DMS 273 (cell line): Measurements from ENCODE around the gene THAP3.
"Not testable (repeated sequence)": the region's sequence is repeated elsewhere in the genome, so short reads cannot be mapped to it uniquely, and the experiment has no call there.

Experiments
- DNase-seq: peaks from one replicate; lab custom pipeline; 2025; ENCODE audit not compliant: unreplicated experiment; lab: John Stamatoyannopoulos, UW

THAP3 gene

DNA sequence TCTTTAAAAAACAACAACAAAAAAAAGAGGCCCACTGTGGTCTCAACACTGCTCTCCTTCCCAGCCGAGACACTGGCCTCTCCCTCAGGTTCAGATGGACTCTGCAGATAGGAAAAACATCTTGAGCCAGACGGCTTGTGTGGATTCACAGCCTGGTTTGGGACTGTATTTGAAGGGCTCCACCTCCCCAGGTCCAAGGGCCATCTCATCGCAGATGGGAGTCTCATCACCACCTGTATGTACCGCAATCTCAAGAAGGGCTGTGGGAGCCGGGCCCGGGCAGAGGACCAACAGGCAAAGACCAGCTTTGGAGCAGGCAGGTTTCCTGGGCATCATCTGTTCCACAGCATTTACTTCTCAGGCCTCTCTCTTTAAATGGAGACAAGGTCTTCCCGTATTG is 34.6 kb upstream of the THAP3 start:
- DNase-seq = no peak

DNA sequence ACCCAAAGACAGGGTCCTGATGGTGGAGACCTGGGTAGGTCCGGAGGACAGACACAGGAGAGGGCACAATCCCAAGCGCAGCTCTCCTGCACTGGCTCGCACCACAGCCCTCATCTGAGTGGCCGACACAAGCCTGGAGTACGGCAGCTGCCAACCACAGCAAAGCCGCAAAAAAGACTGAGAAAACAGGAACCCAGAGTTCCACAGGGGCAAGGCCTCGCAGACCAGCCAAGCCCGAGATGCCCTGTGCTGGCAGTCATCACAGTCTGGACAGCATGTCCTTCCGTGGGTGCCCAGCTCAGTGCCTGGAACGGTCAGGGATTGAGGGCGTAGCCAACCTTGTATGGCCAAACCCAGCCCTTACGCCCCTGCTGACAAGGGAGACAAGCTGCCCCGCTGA is 33.4 kb upstream of the THAP3 start:
- DNase-seq = no peak

DNA sequence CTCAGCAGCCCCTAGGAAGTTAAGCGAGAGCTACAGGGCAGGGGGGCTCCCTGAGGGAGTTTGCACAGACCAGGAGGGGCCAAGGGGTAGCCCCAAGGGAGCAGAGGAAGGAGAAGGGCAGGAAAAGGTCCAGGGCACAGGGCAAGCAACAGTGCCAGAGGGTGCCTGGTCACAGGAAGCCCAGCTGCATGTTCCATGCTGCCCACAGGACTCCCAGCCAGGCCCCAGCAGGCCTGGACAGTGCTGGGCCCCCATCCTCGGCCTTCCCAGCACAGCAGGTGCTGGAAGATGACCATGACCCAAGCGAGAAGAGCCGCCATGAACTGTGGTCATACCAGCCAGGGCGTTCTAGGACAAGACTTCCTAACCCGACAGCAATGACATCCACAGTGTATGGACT is 33.0 kb upstream of the THAP3 start:
- no peak for DNase-seq

DNA sequence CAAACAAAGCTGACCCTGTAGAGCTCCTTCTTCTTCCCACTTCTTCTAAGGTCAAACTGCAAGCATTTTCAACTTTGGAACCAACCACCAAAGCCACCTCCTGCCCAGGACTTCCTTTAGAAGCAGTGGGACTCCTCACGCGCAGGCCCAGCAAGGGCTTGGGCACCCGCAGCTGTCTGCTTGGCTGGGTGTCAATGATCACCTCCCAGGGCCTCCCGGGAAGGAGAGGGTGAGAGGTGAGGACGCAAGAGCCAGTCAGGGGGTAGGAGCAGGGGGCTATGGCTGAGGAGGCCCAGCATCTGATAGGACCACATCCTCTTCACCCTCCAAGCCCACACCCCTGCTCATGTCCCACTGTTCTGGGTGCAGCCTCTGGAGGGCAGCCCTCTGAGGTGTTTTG is 32.2 kb upstream of the THAP3 start:
- peak; percentile 38 for DNase-seq

DNA sequence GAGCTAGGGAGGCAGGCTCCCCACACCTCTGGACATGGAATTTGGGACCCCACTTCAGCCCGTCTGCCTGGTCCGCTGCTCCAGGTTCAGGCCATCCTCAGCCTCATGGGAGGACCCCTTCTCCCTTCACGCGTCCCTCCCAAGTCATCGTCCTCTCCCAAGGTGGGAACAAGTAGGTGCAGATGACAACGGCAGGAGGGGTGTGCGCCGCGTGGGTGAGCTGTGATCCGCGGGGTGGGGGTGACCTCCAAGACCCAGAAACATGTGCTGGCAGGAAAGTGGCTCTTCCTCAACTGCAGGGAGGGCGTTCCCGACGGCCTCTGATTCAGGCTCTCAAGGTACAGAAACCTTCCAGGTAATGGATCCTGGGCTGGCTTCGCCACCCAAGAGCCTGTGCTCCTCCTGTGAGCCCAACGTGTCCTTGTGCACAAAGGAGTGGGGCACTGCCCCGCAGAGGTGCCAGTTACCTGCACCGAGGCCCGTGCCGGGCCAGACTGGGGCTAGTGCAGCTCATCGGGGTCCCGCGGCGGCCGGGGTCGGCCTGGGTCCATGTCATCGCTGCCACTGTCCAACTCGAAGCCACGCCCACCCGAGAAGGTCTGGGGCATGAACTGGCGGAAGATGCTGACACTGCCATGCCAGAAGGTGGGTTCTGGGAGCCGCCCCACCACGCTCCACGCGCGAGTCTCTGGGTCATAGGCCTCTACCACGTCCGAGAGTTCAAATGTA is 31.6 kb upstream of the THAP3 start:
- DNase-seq = no peak

DNA sequence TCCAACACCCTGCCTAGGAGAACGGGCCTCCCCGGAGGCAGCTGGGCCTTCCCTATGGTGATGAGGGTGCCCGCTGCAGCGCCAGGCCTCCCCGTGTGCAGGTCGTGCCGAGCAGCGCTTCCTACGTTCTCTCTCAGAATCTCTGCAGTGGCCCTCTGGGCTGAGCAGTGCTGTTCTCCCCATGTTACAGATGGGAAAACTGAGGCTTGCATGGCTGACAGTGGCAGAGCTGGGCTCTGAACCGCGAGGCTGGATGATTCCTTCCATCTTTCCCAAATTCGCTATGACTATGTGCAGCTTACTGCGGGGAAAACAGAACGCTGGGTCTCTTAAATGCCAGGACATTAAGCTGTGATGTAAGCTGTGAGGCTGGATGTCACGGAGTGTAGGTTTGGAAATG is 30.9 kb upstream of the THAP3 start:
- no peak for DNase-seq

DNA sequence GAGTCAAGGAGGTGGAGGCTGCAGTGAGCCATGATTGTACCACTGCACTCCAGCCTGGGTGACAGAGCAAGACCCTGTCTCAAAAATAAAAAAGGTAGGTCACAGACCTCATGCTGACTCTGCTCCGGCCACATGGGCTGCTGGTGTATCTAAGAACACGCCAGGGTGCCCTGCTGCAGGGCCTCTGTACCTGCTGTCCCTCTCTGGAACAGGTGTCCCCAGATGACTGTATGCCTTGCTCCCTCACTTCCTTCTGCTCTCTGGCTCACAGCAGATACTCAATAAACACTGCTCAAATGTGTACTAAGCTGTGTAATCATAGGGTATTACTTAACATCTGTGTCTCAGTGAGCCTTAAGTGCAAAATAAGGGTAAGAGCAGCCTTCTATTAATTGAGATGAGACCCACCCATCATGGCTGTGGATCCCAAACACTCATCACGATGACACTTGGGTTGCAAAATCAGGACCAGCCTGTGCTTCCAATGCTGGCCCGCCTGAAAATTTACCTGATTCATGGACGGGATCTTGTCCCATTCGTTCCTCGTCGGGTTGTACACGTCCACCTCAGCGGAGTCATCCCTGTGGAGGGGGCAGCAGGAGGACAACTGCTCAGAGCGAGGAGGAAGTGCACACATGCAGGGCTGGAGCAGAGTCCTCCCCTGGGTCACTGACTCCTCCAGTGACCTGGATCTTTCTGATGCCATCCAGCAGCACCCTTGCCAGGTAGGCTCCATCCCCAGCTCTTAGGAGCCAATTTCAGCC is 29.5 kb upstream of the THAP3 start:
- no peak for DNase-seq

DNA sequence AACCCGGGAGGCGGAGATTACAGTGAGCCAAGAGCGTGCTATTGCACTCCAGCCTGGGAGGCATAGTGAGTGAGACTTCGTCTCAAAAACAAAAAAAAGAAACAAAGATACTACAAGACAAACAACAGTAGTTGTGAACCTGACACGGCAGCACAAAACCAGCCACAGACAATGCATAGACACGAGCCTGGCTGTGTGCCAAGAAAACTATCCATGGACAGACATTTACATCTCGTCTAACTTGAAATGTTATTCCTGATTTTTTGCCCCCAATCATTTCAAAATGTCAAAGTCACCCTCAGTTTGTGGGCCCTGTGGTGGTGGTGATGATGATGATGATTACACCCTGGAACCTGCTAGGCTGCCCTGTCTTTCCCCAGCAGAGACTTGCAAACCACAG is 28.3 kb upstream of the THAP3 start:
- no peak for DNase-seq

DNA sequence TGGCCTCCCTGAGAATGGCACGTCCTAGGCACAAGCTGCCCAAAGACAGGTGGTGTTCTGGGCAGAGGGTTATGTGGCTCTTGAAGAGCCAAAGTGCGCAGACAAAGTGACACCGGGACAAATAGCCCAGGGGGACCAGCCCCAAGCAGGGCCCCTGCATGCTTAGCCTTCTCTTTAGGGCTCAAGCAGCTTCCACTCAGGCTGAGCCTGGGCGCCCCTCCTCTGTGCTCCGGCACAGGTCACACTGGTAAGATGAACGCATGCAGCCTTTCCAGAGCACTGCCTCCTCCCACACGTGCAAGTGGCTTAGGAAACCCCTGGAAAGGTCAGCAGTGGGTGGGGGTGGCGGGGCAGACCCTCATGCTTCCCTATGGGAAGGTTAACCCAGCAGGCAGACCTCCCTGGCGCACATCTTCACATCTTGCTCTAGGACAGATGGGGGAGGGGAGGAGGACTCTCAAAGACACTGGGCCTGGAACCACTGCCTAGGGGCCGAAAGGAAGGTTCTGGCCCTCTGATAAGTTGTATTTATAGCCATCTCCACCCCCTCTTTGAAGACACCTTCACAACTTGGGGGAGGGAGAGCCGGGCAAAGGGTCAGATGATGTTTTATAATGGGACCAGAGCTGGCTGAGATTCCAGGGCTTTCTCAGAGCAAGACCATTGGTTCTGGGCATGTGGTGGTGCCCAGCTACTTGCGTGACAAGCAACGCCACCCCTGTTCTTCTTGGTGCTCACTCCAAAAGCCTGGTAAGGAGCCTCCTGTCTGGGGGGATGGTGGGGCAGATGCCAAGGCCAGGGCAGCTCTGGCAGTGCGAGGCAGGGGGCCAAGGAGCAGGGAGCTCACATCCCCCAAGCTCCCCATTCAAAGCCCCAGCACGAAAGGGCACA is 27.5 kb upstream of the THAP3 start:
- no peak for DNase-seq

DNA sequence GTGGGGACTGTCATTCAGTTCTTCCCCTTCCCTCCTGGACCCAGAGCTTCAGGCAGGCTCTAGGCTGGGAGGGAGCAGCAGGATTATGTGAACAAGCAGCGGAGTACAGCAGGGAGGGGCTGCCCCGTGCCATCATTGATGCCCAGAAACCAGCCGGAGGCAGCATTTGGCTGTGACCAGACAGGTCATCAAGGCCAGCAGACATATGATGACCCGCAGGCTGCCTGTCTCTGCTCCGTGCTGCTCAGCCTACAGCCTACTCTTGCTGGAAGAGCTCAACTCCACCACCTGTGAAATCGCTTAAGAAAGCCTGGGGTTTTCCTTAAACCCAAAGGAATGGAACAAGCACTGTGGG is 26.9 kb upstream of the THAP3 start:
- no peak for DNase-seq

DNA sequence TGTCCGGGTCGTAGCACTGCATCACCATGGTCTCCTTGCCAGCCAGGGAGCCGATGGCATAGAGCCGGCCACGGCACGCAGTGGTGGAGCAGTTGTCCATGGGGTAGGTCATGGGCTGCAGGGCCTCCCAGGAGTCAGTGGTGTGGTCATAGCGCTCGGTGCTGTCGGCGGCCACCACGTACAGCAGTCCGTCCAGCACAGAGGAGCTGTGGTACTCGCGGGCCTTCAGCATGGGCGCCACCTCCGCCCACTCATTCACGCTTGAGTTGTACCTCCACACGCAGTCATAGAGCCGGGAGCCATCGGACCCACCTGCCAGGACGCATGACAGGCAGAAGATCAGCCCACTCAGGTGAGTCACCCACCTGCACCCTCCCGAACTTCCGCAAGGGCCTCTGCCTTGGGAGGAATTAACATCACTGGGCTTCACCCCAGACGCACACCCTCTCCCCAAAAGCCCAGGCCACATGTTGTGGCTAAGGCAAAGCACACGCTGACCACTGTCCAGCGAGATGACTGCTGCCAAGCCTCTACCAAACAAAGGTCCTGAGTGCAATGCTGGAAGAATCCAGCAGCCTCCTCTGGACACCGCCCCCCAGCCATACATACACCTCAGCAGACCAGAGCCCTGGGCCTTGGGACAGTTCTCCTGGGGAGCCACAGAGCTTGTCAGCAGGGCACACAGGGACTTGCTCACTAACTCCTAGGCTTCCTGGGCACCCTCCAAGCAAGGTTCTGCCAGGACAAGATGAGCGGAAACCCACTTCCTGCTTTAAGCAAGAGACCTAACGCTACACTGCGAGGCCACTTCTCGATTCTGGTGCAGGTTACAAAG is 25.3 kb upstream of the THAP3 start:
- DNase-seq = no peak

DNA sequence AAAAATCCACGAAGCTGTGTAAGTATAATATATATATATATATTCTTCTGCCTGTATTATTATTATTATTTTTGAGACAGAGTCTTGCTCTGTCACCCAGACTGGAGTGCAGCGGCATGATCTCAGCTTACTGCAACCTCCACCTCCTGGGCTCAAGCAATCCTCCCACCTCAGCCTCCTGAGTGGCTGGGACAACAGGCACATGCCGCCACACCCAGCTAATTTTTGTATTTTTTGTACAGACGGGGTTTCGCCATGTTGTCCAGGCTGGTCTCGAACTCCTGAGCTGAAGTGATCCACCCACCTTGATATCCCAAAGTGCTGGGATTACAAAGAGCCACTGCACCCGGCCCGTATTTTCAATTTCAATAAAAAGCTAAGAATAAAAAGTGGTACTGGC is 24.7 kb upstream of the THAP3 start:
- DNase-seq = not testable (repeated sequence)

DNA sequence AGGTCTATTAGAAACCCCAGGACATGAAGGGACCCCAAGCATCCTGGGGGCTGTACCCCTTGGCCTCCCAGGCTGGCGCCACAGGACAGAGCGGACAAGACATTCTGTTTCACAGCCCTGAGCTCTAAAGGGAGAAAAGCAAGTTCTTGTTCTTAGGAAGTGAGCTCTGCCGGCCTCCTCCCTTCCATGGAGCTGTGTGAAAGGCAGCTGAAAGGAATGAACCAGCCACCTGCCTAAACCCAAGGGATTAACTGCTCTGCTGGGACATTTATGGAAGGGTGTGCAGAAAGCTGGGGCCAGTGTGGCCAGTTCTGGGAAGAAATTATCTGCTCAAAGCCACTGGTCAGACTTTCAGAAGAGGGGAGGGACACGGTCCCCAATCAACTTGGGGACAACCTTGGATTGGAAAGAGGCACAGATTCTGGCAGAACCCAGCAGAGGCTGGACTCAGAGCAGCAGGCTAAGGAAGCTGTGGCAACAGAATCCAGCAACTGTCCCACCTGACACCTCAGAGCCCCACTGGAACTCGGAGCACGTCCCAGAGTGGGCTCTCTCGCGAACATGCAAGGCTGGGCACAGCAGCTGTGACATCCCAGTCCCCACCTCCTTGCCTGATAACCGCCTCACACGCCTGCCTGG is 24.1 kb upstream of the THAP3 start:
- DNase-seq = no peak

DNA sequence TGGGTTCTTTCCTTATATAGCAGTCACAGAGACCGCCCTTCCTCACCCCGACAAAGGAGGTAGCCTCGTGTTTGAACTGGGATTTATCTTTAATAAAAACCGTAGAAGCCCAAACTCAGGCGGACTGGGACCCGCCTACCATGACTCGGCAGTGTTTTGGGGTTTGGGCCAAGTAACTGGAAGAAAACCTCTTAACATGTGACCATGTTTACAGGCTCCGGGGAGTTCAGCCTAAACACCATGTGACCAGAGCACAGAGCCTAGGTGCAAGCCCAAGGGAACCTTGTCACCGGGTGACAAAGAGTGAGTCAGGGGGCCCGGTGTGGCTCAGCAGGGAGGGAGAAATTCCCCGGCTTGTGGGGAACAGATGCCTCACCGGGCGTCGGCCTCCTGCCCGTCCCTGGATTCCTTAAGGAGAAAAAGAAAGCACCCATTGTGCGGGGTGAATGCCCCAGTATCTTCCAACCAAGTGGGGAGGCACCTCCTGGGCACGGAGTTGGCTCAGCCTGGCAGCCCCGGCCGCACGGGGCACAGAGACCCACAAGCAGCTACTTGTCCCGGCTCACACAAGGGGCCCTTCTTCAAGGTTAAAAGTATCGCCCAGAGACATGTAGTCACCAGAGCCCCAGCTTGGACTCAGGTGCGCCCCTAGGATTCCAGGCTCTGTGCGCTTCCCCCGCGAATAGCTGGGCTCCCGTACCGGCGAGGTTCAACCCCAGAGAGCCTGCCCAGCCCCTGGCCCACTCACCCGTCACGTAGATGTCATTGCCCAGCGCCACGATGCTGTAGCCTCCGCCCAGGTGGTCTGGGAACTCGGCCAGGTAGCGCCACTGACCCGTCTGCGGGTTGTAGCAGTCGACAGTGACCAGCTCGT is 23.4 kb upstream of the THAP3 start:
- DNase-seq = peak; percentile 81

DNA sequence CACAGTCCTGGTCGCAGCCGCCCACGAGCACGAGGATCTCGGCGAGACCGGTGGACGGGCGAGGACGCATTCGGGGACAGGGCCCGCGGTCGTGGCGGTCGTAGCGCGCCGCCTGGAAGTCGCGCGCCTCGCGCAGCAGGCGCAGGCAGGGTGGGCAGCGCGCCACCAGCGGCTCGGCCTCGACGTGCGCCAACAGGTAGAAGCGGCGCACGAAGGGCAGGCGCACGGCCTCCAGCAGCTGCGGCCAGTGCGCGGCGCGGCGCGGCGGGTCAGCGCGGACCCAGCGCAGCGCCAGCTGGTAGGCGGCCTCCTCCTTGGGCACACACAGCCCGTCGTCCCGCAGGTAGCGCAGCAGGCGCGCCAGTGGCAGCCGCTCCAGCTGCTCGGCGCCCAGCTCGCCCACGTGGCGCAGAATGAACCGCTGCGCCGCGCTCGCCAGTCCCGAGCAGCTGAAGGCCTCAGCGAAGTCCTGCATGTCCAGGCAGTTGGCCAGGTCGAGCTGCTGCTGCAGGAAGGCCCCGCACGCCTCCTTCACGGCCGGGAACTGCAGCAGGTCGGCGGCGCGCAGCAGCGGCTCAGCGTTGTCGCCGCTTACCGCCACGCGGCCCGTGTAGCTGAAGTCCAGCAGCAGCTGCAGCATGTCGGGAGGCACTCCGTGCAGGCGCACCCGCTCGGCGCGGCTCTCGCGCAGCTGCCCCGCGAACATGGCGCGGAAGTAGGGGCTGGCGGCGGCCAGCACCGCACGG is 22.6 kb upstream of the THAP3 start:
- peak; percentile 89 for DNase-seq

DNA sequence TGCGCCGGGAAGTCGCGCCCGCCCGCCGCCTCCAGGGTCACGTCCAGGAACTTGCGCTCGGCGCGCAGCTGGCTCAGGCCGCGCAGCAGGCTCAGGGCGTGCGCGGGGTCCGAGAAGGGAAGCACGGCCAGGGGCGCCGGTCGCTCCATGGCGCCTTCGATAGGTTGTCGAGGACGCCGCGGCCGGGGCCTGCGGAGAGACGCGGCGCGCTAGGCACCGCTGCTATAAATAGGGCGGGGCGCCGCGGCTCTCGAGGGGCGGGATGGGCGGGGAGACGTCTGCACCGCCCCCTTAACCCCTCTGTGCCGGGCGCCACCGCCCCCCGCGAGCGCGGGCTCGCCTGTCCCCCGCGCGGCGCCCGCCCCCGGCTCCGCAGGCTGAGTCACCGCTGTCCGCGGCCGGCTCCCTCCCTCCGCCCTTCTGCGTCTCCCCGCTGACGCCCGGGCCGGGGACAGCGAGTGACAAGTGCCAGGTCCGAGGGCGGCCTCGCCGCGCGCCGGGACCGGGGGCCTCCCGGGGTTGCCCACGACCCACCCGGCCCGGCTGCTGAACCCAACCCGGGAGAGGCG is 21.9 kb upstream of the THAP3 start, which contains the start of gene KLHL21:
KLHL21 (minus strand) TSS at position 201 of the 569 bp plus-strand sequence; CDS start at position 149, 52 bp downstream.
- DNase-seq = peak; percentile 90

DNA sequence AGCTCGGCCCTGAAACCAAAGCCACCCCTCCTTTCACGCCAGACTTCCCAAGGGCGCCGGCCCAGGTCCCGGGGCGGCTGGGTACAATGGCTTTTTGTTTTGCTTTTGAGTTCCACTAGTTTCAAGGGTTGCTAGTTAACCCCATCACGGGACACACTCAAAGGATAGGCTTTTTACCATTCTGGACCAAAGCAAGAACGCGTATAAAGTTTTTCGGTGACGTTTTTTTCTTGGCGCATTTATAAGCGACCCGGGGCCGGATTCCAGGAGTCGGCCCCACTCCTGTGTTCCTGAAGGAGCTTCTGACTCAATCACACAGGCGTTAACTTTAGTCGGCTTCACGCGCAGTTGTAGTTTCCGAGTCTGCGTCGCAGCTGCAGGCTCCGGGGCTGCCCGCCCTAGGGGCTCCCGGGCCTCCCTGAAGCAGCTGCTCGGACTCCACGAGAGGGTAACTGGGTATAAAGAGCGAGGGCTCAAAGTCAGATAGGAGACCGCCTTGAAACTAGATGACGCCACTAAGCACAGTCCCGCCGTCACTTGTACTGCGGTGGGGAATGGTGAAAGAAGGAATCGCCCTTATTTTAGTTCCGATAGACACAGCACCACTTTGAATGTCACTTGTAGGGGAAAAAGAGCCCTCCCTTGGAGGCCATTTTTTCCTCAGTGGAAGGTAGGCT is 21.3 kb upstream of the THAP3 start:
- DNase-seq = peak; percentile 74
